Peyer's patch (tissue), 4 donors: ENCODE measurements around the gene LYRM9. TPM values are rescaled to one million over a fixed set of nuclear protein-coding genes. Genes with fewer than 3 reads are reported as not detected.

ENCODE experiments used
- DNase-seq, 3 donors: peaks; one replicate each; pipeline ENCODE4 v3.0.0-alpha.2; 2017 to 2019
- H3K27ac ChIP-seq, 4 donors: fragments of 200-600 bp; sonication (generic); one replicate each; pipeline ENCODE4 v1.5.1; 2016 to 2019
- H3K27me3 ChIP-seq, 2 donors: fragments of 200-600 bp; sonication (generic); one replicate each; pipeline ENCODE4 v1.5.1; 2019
- H3K36me3 ChIP-seq, 3 donors: fragments of 200-600 bp; sonication (generic); one replicate each; pipeline ENCODE4 v1.5.1; 2016 to 2019
- H3K4me1 ChIP-seq, 4 donors: fragments of 200-600 bp; sonication (generic); one replicate each; pipeline ENCODE4 v1.5.1; 2016 to 2019
- H3K4me3 ChIP-seq, 4 donors: fragments of 200-600 bp; sonication (generic); 1 replicate in 3 of 4; 2 replicates in 1 of 4; pipeline ENCODE4 v1.5.1; 2016 to 2019; ENCODE audit warnings: mild to moderate bottlenecking in 1 of 4
- H3K9me3 ChIP-seq, 4 donors: fragments of 200-600 bp; sonication (generic); one replicate each; pipeline ENCODE4 v1.5.1; 2016 to 2019; ENCODE audit warnings: mild to moderate bottlenecking in 1 of 4
- CTCF ChIP-seq, 6 experiments: fragments of 450-650 bp in 4 of 6; fragments of 200-600 bp in 2 of 6; sonication (generic) in 1 of 6; IDR thresholded peaks; one replicate each; pipeline ENCODE4 v1.5.1; 2017 to 2019; ENCODE audit warnings: antibody characterized with exemption in 6 of 6, mild to moderate bottlenecking in 3 of 6, moderate library complexity in 1 of 6
- POLR2A ChIP-seq, 2 donors: fragments of 450-650 bp; IDR thresholded peaks; one replicate each; pipeline ENCODE4 v1.5.1; 2017; ENCODE audit warnings: antibody characterized with exemption in 2 of 2, mild to moderate bottlenecking in 2 of 2, moderate library complexity in 2 of 2
- total RNA-seq, 4 donors: library from RNA; depleted of rRNA; stranded (reverse); fragments of >200 nt; gene quantifications; one replicate each; pipeline ENCODE4 v1.1.0, GENCODE V29; 2016

LYRM9 gene
- total RNA-seq: 10 to 100 TPM; 11.6 to 17.0 (median 15.6) TPM

GRCh38 chr17:27892866-27893769 is at the start of gene LYRM9:
Gene LYRM9, minus strand, starts transcription at chr17:27893365. Its CDS starts 10,671 bp downstream, at chr17:27882694.
- H3K9me3 ChIP-seq: no peaks in the 10 kb centered on the region
- TF ChIP-seq POLR2A (IDR thresholded peaks at IDR 0.05): peak in 1 of 2 donors; percentile 31
- peak; percentile 85 to 94 (median 92) for TF ChIP-seq CTCF (IDR thresholded peaks at IDR 0.05)
- DNase-seq: peak; percentile 90 to 96 (median 94)

GRCh38 chr17:27940503-27941428 is 47.6 kb upstream of the LYRM9 start:
- H3K36me3 ChIP-seq: no peaks in the 10 kb centered on the region
- no peaks in the 10 kb centered on the region for H3K27me3 ChIP-seq
- DNase-seq: peak in 1 of 3 donors; percentile 51
- H3K27ac ChIP-seq: no peak overlapping the region
- no peaks in the 10 kb centered on the region for H3K4me1 ChIP-seq
- TF ChIP-seq POLR2A (IDR thresholded peaks at IDR 0.05) (no peak), CTCF (IDR thresholded peaks at IDR 0.05) (no peak)
- H3K4me3 ChIP-seq: no peak overlapping the region
- H3K9me3 ChIP-seq: no peaks in the 10 kb centered on the region

More at GRCh38 chr17:27892866-27893769, at the start of gene LYRM9:
- peaks cover 0 to 14% (median 4%) of the 10 kb centered on the region in 4 donors for H3K4me1 ChIP-seq
- H3K36me3 ChIP-seq: no peaks in the 10 kb centered on the region
- H3K27me3 ChIP-seq: no peaks in the 10 kb centered on the region
- peak within 1 kb of the TSS; percentile 69 to 98 (median 80) for H3K4me3 ChIP-seq
- peak within 1 kb of the TSS; percentile 74 to 87 (median 83) for H3K27ac ChIP-seq

- no peaks in the 10 kb centered on the region for H3K27me3 ChIP-seq
- no peaks in the 10 kb centered on the region for H3K9me3 ChIP-seq
- H3K27ac ChIP-seq: no peak overlapping the region
- TF ChIP-seq POLR2A (IDR thresholded peaks at IDR 0.05) (no peak), CTCF (IDR thresholded peaks at IDR 0.05) (no peak)
- H3K36me3 ChIP-seq: no peaks in the 10 kb centered on the region
- DNase-seq: no peak
- no peak overlapping the region for H3K4me3 ChIP-seq
- no peaks in the 10 kb centered on the region for H3K4me1 ChIP-seq
Measured at GRCh38 chr17:27939474-27940465, 46.6 kb upstream of the LYRM9 start.

- Histone ChIP-seq H3K27me3 (no peaks in the 10 kb centered on the region), H3K4me1 (no peaks in the 10 kb centered on the region), H3K36me3 (no peaks in the 10 kb centered on the region), H3K9me3 (no peaks in the 10 kb centered on the region), H3K27ac (no peak overlapping the region), H3K4me3 (no peak overlapping the region)
- no peak for DNase-seq
- TF ChIP-seq CTCF (IDR thresholded peaks at IDR 0.05) (no peak), POLR2A (IDR thresholded peaks at IDR 0.05) (no peak)
Measured at GRCh38 chr17:27938864-27939263, 45.7 kb upstream of the LYRM9 start.
